Endothelial cell of umbilical vein (primary cell): Measurements from ENCODE around the gene ZNF776. TPM values are rescaled to one million over a fixed set of nuclear protein-coding genes. Genes with fewer than 3 reads are reported as not detected.

Experiments used
- BruUV-seq: library from RNA; stranded (reverse); fragments of 400-500 nt; replicated peaks from 2 replicates; lab custom pipeline; 2021; lab: Mats Ljungman, UMichigan
- CTCF ChIA-PET: fragments of 300-600, 350-600 bp; sonication (Branson Sonifier 250); formaldehyde crosslinking; loops from one replicate; lab custom pipeline; 2021; ENCODE audit warnings: antibody characterized with exemption, inconsistent platforms; lab: Charles Lee
- POLR2A ChIA-PET: fragments of 300-600, 350-600 bp; sonication (Branson Sonifier 250); formaldehyde crosslinking; loops from one replicate; lab custom pipeline; 2021; ENCODE audit warnings: antibody characterized with exemption, inconsistent platforms; lab: Charles Lee
- DNase-seq: peaks from one replicate; pipeline ENCODE4 v3.0.0-alpha.2; 2011; ENCODE audit warnings: low read depth, low spot score
- FAIRE-seq: peaks from 2 replicates; lab custom pipeline; 2011; peaks lifted over from hg19 to GRCh38; lab: Jason Lieb, UNC
- H2AFZ ChIP-seq: 2 replicates; pipeline ENCODE4 v1.6.0; 2012; ENCODE audit warnings: low read depth, low read length, control low read depth, inconsistent platforms
- H3K27ac ChIP-seq: 2 replicates; pipeline ENCODE4 v1.5.1; 2011; ENCODE audit warnings: low read depth, mild to moderate bottlenecking, control low read depth, low read length, moderate library complexity; ENCODE audit not compliant: insufficient read depth
- H3K27me3 ChIP-seq, 2 experiments: 2 replicates each; pipeline versions ENCODE4 v1.6.0 to v1.6.1; 2011; ENCODE audit warnings: low read length in 2 of 2, mixed read lengths in 1 of 2; ENCODE audit not compliant: control insufficient read depth in 2 of 2, insufficient read depth in 2 of 2
- H3K36me3 ChIP-seq, 2 experiments: 2 replicates in 1 of 2; 3 replicates in 1 of 2; pipeline ENCODE4 v1.5.1; 2011; ENCODE audit warnings: low read length in 2 of 2, mild to moderate bottlenecking in 1 of 2, moderate library complexity in 1 of 2; ENCODE audit not compliant: control insufficient read depth in 2 of 2, insufficient read depth in 2 of 2; ENCODE audit errors: extremely low read depth in 1 of 2
- H3K4me1 ChIP-seq: 3 replicates; pipeline ENCODE4 v1.5.1; 2011; ENCODE audit warnings: mild to moderate bottlenecking, low read length; ENCODE audit not compliant: control insufficient read depth, insufficient read depth; ENCODE audit errors: extremely low read depth
- H3K4me2 ChIP-seq: 2 replicates; pipeline ENCODE4 v1.6.1; 2011; ENCODE audit warnings: low read length, control low read depth, mixed read lengths; ENCODE audit not compliant: insufficient read depth
- H3K4me3 ChIP-seq, 3 experiments: fragments of 200-600 bp in 1 of 3; sonication (generic), shearing (Covaris generic) in 1 of 3; replicated peaks in 1 of 3; 2 replicates each; pipeline ENCODE4 v1.5.1; 2011 to 2016; ENCODE audit warnings: control low read depth in 3 of 3, low read length in 3 of 3, mild to moderate bottlenecking in 2 of 3, inconsistent platforms in 1 of 3, low read depth in 1 of 3, moderate library complexity in 1 of 3; ENCODE audit not compliant: insufficient read depth in 1 of 3
- H3K79me2 ChIP-seq: 2 replicates; pipeline ENCODE4 v1.6.0; 2012; ENCODE audit warnings: low read length, inconsistent platforms; ENCODE audit not compliant: control insufficient read depth, insufficient read depth
- H3K9ac ChIP-seq: replicated peaks from 2 replicates; pipeline ENCODE3; 2011; ENCODE audit warnings: low read length, control low read depth; ENCODE audit not compliant: insufficient read depth; ENCODE audit errors: extremely low read depth
- H3K9me1 ChIP-seq: replicated peaks from 3 replicates; pipeline ENCODE4 v1.6.0; 2011; ENCODE audit warnings: mild to moderate bottlenecking, low read length; ENCODE audit not compliant: control insufficient read depth, insufficient read depth; ENCODE audit errors: extremely low read depth
- H3K9me3 ChIP-seq: replicated peaks from 2 replicates; pipeline ENCODE4 v1.5.1; 2012; ENCODE audit warnings: low read length, inconsistent platforms; ENCODE audit not compliant: control insufficient read depth, insufficient read depth
- H4K20me1 ChIP-seq: replicated peaks from 2 replicates; pipeline ENCODE3; 2011; ENCODE audit warnings: mild to moderate bottlenecking, low read length; ENCODE audit not compliant: control insufficient read depth, insufficient read depth; ENCODE audit errors: extremely low read depth
- FOS ChIP-seq: IDR thresholded peaks from 2 replicates; pipeline ENCODE4 v1.6.1; 2011; ENCODE audit warnings: mild to moderate bottlenecking, low read length, moderate library complexity, borderline replicate concordance; ENCODE audit not compliant: insufficient read depth
- GATA2 ChIP-seq: IDR thresholded peaks from 2 replicates; pipeline ENCODE4 v1.7.0; 2011; ENCODE audit warnings: low read depth, mild to moderate bottlenecking, moderate library complexity, mixed read lengths, low read length; ENCODE audit not compliant: insufficient read length, insufficient read depth
- JUN ChIP-seq: IDR thresholded peaks from 2 replicates; pipeline ENCODE4 v1.6.1; 2011; ENCODE audit warnings: borderline replicate concordance, low read depth; ENCODE audit not compliant: insufficient read length, insufficient read depth
- MYC ChIP-seq: IDR thresholded peaks from one replicate; pipeline ENCODE4 v1.6.1; 2011; ENCODE audit warnings: mild to moderate bottlenecking, low read depth, low read length
- dilution Hi-C: fragments of 300-500 bp; cut with MboI; formaldehyde crosslinking; loops from one replicate; pipeline ENCODE4 v1.15.0; 2019; ENCODE audit warnings: low sequenced_read_pairs; ENCODE audit not compliant: extremely low pct_ligation_motif_present
- intact Hi-C: fragments of 100-400 bp; cut with micrococcal nuclease; formaldehyde crosslinking; loops from one replicate; pipeline ENCODE4 v1.10.0; 2022
- polyA plus RNA-seq, 4 experiments: library from polyadenylated mRNA; depleted of rRNA in 3 of 4; stranded (reverse) in 3 of 4; unstranded in 1 of 4; fragments of >200 nt; gene quantifications; 2 replicates each; pipeline versions ENCODE4 v1.2.1 to v1.2.3, GENCODE V29; 2011 to 2012; ENCODE audit warnings: missing spikeins in 1 of 4
- total RNA-seq: library from RNA; stranded (reverse); gene quantifications from 2 replicates; pipeline ENCODE4 v1.2.3, GENCODE V29; 2021
- TF ChIP-seq, protein P1 (sequence below): IDR thresholded peaks from 2 replicates; pipeline ENCODE4 v1.6.1; 2011; ENCODE audit not compliant: insufficient read depth, insufficient read length

ZNF776 gene
- total and polyA plus RNA-seq, 2 donors (not counting 3 experiments of a cell fraction or from before 2014, with no cell fraction given): 5.7 to 12.1 TPM

DNA sequence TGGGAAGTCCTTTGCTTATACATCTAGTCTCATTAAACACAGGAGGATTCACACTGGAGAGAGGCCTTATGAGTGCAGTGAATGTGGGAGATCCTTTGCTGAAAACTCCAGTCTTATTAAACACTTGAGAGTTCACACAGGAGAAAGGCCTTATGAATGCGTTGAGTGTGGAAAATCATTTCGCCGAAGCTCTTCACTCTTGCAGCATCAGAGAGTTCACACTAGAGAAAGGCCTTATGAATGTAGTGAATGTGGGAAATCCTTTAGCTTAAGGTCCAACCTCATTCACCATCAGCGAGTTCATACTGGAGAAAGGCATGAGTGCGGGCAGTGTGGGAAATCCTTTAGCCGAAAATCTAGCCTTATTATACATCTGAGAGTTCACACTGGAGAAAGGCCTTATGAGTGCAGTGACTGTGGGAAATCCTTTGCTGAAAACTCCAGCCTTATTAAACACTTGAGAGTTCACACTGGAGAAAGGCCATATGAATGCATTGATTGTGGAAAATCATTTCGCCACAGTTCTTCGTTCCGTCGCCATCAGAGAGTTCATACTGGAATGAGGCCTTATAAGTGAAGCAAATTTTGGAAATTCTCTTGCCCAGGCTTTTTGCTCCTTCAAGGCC, 32.7 kb downstream of the ZNF776 start:
- peaks cover 20% of the 10 kb centered on the region for H3K9me3 ChIP-seq
- CTCF ChIA-PET: no interaction called here
- H3K9me1 ChIP-seq: no peaks in the 10 kb centered on the region

DNA sequence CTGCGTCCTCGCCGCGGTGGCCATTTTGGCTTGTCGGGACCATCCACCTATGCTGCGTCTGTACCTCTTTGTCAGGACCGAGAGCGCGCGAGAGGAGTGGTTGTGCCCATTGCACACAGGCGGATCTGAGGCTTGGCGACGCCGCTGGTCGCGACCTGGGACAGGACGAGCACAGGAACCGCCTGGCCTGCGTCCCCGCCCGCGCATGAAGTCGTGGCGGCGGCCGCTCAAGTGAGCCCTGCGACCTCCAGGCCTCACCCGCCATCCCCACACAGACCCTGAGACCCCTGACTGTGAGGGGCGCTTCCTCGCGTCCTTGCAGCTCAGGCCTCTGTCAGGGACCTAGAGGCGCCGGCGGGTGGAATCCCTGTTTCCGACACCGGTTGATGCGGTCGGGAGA, 39.7 kb downstream of the ZNF776 start:
- Histone ChIP-seq H3K36me3 (no peaks in the 10 kb centered on the region), H2AFZ (no peak overlapping the region), H3K27ac (no peak overlapping the region), H3K4me2 (no peak overlapping the region), H3K9ac (no peak overlapping the region), H3K9me1 (no peaks in the 10 kb centered on the region), H3K9me3 (no peaks in the 10 kb centered on the region), H3K79me2 (peaks cover under 1% of the 10 kb centered on the region), H3K4me1 (no peaks in the 10 kb centered on the region), H4K20me1 (no peaks in the 10 kb centered on the region), H3K27me3 (no peaks in the 10 kb centered on the region), H3K4me3 (no peak overlapping the region)
- BruUV-seq: no TSS peak
- dilution Hi-C loops: no loop called here
- FAIRE-seq (no peak), DNase-seq (no peak)
- ChIA-PET POLR2A (no interaction called here), CTCF (no interaction called here)
- intact Hi-C loops: no loop called here
- TF ChIP-seq, protein P1, sequence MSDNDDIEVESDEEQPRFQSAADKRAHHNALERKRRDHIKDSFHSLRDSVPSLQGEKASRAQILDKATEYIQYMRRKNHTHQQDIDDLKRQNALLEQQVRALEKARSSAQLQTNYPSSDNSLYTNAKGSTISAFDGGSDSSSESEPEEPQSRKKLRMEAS: no peak
- no peak for TF ChIP-seq GATA2
- TF ChIP-seq FOS: no peak
- TF ChIP-seq JUN: no peak

More for the DNA sequence above, 32.7 kb downstream of the ZNF776 start:
- BruUV-seq: no TSS peak
- FAIRE-seq (no peak), DNase-seq (no peak)
- Histone ChIP-seq H3K4me3 (no peak overlapping the region), H3K4me1 (no peaks in the 10 kb centered on the region), H3K27me3 (no peaks in the 10 kb centered on the region), H4K20me1 (no peaks in the 10 kb centered on the region), H3K4me2 (no peak overlapping the region), H2AFZ (no peak overlapping the region), H3K36me3 (peaks cover 23 to 27% of the 10 kb centered on the region in 2 experiments), H3K79me2 (peaks cover 30% of the 10 kb centered on the region), H3K9ac (no peak overlapping the region), H3K27ac (no peak overlapping the region)
- POLR2A ChIA-PET: no interaction called here
- TF ChIP-seq MYC: no peak
- intact Hi-C loops: no loop called here
- dilution Hi-C loops: no loop called here
